Mammary epithelial cell (primary cell): ENCODE results near the gene TLR5.

Experiments used
- EZH2 ChIP-seq: IDR thresholded peaks from 2 replicates; pipeline ENCODE4 v1.6.1; 2012; ENCODE audit warnings: low read length, inconsistent platforms, borderline replicate concordance
- TF ChIP-seq, protein P1 (sequence below), 2 donors: IDR thresholded peaks in 1 of 2; conservative IDR thresholded peaks in 1 of 2; 2 replicates each; pipeline ENCODE4 v1.5.1; 2011 to 2012; ENCODE audit warnings: inconsistent platforms in 2 of 2, low read length in 2 of 2, mild to moderate bottlenecking in 2 of 2, control low read depth in 1 of 2, low read depth in 1 of 2; ENCODE audit not compliant: insufficient read depth in 1 of 2; ENCODE audit errors: extremely low read depth in 1 of 2

DNA sequence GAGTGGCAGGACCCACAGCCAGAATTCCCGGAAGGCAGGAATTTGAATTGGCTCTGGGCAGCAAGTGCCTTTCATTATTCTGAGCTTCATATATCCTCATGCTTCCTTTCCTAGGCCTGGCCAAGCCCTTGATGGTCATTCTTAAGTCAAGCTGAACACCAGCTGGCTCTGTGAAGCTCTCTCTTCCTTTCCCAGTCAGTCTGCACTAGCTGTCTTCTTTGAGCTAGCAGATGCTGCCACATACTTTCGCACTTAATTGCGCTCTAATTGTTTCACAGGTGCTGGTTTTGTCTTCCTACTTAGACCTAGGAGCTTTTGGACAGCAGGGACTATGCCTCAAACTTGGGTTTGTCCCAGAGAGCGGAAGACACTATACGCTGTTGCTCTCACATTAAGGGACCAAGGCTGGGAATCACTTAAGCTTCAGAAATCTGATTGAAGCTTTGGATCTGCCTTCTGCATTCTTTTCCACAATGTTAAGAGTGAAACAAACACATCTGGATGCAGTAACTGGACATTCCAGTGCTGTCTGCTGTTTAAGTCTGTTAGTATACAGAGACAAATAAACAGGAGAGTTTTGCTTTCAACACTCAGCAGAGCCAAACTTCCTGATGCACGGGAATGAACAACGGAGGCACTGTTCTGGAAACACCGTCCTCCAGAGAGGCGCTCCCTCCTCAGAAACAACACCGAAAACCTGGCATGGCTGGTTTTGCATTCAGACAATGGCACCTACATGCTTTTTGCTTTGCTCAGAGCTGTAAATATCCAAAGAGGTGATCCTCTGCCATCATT is 2.2 kb downstream of the TLR5 start:
- TF ChIP-seq, protein P1, sequence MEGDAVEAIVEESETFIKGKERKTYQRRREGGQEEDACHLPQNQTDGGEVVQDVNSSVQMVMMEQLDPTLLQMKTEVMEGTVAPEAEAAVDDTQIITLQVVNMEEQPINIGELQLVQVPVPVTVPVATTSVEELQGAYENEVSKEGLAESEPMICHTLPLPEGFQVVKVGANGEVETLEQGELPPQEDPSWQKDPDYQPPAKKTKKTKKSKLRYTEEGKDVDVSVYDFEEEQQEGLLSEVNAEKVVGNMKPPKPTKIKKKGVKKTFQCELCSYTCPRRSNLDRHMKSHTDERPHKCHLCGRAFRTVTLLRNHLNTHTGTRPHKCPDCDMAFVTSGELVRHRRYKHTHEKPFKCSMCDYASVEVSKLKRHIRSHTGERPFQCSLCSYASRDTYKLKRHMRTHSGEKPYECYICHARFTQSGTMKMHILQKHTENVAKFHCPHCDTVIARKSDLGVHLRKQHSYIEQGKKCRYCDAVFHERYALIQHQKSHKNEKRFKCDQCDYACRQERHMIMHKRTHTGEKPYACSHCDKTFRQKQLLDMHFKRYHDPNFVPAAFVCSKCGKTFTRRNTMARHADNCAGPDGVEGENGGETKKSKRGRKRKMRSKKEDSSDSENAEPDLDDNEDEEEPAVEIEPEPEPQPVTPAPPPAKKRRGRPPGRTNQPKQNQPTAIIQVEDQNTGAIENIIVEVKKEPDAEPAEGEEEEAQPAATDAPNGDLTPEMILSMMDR (conservative IDR thresholded peaks at IDR 0.05 in 1 of 2, IDR thresholded peaks at IDR 0.05 in 1 of 2; ENCODE audit: extremely low read depth in 1 of 2, insufficient read depth in 1 of 2, low read depth in 1 of 2, low read length in 2 of 2) = peak in 1 of 2 donors; percentile 12
- no peak for TF ChIP-seq EZH2
